Measurements from ENCODE around the gene TP53I11. TPM values are rescaled to one million over a fixed set of nuclear protein-coding genes. Genes with fewer than 3 reads are reported as not detected.

The TP53I11 gene
- total and polyA plus RNA-seq, 2 donors (not counting 3 experiments of a cell fraction or from before 2014, with no cell fraction given) = 31.5 to 79.4 TPM

DNA sequence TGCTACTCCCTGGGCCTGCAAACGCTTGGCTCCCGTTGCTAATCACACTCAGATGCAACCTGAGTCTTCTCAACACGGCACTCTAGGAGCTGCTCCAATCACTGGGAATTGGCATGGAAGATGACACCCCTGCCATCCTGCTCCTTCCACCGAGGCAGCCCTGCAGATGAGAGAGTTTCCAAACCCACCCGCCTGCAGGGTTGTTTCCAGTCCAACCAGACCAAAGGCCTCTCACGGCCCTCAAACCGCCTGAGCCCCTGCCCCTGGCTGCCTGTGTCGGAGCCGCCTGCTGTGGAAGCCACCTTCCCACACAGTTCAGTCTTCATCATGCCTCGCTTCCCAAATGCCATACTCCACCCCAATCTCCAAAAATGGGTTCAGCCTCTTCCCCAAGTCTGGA lies 36.8 kb upstream of the TP53I11 start:
- intact Hi-C loops (cut with micrococcal nuclease) = no loop called here
- no peak for FAIRE-seq

More for the DNA sequence above, 36.8 kb upstream of the TP53I11 start:
- Histone ChIP-seq H3K4me1 (ENCODE audit: control insufficient read depth, extremely low read depth, insufficient read depth, low read length) (no peaks in the 10 kb centered on the region), H3K4me3 (replicated peaks in 1 of 3; ENCODE audit: insufficient read depth in 1 of 3, low read depth in 1 of 3, low read length in 3 of 3) (no peak overlapping the region), H4K20me1 (replicated peaks; ENCODE audit: control insufficient read depth, extremely low read depth, insufficient read depth, low read length) (no peaks in the 10 kb centered on the region), H2AFZ (ENCODE audit: low read depth, low read length) (no peak overlapping the region), H3K9ac (replicated peaks; ENCODE audit: extremely low read depth, insufficient read depth, low read length) (no peak overlapping the region), H3K9me1 (replicated peaks; ENCODE audit: control insufficient read depth, extremely low read depth, insufficient read depth, low read length) (no peaks in the 10 kb centered on the region), H3K79me2 (ENCODE audit: control insufficient read depth, insufficient read depth, low read length) (no peaks in the 10 kb centered on the region), H3K9me3 (replicated peaks; ENCODE audit: control insufficient read depth, insufficient read depth, low read length) (no peaks in the 10 kb centered on the region), H3K27me3 (ENCODE audit: control insufficient read depth in 2 of 2, insufficient read depth in 2 of 2, low read length in 2 of 2) (peaks cover 2 to 6% of the 10 kb centered on the region in 2 experiments), H3K4me2 (ENCODE audit: insufficient read depth, low read length) (no peak overlapping the region), H3K27ac (ENCODE audit: insufficient read depth, low read depth, low read length) (no peak overlapping the region), H3K36me3 (ENCODE audit: control insufficient read depth in 2 of 2, extremely low read depth in 1 of 2, insufficient read depth in 2 of 2, low read length in 2 of 2) (no peaks in the 10 kb centered on the region)
- DNase-seq (ENCODE audit: low read depth, low spot score) = no peak
- dilution Hi-C loops (cut with MboI; ENCODE audit: extremely low pct_ligation_motif_present, low sequenced_read_pairs) = no loop called here
- TF ChIP-seq MYC (IDR thresholded peaks at IDR 0.05; ENCODE audit: low read depth, low read length) = no peak
- TF ChIP-seq POLR2A (IDR thresholded peaks at IDR 0.05; ENCODE audit: low read depth, low read length) = no peak
- TF ChIP-seq, protein P1, sequence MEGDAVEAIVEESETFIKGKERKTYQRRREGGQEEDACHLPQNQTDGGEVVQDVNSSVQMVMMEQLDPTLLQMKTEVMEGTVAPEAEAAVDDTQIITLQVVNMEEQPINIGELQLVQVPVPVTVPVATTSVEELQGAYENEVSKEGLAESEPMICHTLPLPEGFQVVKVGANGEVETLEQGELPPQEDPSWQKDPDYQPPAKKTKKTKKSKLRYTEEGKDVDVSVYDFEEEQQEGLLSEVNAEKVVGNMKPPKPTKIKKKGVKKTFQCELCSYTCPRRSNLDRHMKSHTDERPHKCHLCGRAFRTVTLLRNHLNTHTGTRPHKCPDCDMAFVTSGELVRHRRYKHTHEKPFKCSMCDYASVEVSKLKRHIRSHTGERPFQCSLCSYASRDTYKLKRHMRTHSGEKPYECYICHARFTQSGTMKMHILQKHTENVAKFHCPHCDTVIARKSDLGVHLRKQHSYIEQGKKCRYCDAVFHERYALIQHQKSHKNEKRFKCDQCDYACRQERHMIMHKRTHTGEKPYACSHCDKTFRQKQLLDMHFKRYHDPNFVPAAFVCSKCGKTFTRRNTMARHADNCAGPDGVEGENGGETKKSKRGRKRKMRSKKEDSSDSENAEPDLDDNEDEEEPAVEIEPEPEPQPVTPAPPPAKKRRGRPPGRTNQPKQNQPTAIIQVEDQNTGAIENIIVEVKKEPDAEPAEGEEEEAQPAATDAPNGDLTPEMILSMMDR (IDR thresholded peaks at IDR 0.05; ENCODE audit: extremely low read depth in 1 of 2, insufficient read depth in 1 of 2, low read depth in 1 of 2, low read length in 2 of 2) = no peak
- TF ChIP-seq EZH2 (IDR thresholded peaks at IDR 0.05; ENCODE audit: borderline replicate concordance, low read depth, low read length, severe bottlenecking) = no peak
- no peak for TF ChIP-seq MAX (IDR thresholded peaks at IDR 0.05; ENCODE audit: insufficient read depth, insufficient read length)
- TF ChIP-seq JUN (IDR thresholded peaks at IDR 0.05; ENCODE audit: borderline replicate concordance, insufficient read depth, insufficient read length, low read depth) = no peak
- no peak for TF ChIP-seq POLR2AphosphoS5 (IDR thresholded peaks at IDR 0.05; ENCODE audit: insufficient read depth, low read depth, low read length)
- no TSS peak for BruUV-seq (replicated peaks)
- CTCF ChIA-PET = no interaction called here
- POLR2A ChIA-PET = no interaction called here

Data from endothelial cell of umbilical vein (primary cell).